Nucleus accumbens (tissue), 56 donors: ENCODE results near the gene KDM4B.

ENCODE experiments used
- DNase-seq, 56 donors: peaks; one replicate each; lab custom pipeline; 2025; lab: John Stamatoyannopoulos, UW

KDM4B gene

DNA sequence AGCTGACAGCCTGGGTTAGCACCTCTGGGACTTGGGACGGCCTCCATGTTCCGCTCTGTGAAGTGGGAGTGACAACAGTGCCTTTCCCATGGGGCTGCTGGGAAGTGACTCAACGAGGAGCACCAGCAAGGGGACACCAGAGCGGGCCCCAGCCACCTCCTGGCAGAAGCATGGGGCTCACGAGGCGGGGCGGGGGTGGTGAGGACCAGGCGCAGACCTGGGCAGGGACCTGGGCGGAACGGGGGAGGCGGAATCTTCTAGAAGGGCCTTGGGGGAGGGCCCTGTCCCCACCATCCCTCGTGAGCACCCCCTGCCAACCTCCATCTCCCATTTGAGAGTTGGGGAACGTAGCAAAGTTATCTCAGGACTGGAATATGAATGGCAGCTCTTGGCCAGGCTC lies 37.9 kb downstream of the KDM4B start:
- no peak for DNase-seq

- DNase-seq = no peak
Observed at GRCh38 chr19:5011476-5012238, 42.7 kb downstream of the KDM4B start.

DNA sequence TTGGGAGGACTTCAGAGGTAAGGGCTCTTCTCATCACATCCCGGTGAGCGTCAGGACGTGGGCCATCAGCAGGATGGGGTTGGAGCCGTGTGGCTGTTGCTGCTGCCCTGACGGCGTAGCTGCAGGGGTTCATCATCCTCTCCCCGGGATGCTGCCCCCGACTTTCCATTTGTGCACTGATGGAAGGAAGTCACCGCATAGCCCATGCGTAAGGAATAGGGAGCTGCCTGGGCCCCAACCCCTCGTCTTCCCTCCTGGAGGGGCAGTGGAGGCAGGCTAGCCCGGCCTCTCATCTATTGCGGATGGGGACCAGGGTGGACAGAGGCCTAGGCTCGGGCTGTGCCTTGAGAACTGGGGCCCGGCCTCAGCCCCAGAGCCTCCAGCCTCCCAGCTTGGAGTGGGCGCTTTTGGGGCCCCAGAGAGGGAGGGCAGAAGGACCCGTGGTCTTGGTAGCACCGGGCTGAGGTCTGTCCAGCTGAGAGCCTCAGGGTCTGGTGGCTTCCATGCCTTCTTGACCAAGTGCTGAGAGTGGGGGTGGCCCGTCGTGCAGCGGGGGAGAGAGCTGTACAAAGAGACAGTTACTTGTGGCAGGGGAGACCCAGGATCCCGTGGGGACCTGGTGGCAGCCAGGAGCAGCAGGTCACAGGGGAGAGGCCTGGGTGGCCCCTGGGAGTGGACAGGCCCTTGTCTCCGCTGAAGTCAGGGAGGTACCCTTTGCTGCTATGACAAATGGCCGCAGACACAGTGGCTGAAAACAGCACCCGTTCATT lies 44.0 kb downstream of the KDM4B start:
- DNase-seq = no peak

DNA sequence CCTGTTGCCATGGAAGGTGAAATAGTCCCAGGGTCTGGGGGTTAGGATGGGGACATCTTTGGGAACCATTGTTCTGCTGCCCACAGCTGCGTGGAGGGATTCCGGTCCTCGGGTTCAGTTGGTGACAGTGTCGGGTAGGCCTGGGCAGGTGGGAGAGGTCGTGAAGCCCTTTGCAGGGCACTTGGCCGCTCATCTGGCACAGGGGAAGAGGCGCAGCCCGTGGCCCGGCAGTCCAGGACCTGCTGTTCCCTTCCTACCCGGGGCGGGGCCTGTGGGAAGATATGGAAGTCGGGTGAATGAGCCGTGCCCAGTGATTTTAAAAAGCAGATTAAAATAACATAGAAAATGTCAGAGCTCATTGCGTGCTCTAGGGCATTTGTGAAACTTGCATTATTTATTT lies 44.8 kb downstream of the KDM4B start:
- no peak for DNase-seq

- DNase-seq = no peak
Observed at GRCh38 chr19:5014941-5015340, 46.0 kb downstream of the KDM4B start.

DNA sequence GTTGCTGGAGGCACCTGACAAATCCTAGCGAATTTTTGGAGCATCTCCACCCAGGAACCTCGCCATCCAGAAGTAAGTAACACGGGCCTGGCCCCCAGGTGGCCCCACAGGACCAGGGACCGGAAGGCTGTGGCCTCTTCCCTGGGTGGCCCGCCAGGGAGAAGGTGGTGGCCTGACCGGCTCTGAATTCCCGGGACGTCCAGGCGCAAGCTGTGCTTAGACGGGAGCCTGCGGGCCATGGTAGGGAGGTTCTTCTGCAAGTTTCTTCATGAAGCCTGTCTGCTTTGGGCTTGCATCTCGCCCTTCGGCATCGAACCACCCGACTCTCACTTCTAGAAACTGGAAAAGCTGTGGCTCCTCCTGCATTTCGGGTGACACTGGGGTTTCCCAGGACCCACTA lies 47.4 kb downstream of the KDM4B start:
- no peak for DNase-seq

DNA sequence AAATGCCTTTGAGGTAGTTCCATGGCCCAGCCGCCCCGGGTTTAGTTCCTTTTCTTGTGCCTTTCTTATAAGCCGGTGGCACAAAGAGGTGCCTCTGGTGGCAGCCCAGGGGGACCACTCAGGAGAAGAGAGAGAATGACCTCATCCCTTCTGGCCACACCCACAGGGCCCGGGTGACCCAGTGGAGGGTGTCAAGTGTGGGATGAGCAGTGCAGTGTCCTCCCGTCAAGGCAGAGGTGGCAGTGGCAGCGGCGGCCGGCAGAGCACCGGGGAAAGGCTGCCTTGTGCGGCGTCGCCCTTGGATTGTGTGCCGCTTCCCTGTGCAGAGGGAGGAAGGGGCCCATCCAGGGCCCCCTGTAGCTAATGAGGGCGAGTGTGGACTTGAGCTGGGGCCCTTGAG lies 47.9 kb downstream of the KDM4B start:
- no peak for DNase-seq

GRCh38 chr19:5017235-5017634 lies 48.3 kb downstream of the KDM4B start:
- DNase-seq = no peak

DNA sequence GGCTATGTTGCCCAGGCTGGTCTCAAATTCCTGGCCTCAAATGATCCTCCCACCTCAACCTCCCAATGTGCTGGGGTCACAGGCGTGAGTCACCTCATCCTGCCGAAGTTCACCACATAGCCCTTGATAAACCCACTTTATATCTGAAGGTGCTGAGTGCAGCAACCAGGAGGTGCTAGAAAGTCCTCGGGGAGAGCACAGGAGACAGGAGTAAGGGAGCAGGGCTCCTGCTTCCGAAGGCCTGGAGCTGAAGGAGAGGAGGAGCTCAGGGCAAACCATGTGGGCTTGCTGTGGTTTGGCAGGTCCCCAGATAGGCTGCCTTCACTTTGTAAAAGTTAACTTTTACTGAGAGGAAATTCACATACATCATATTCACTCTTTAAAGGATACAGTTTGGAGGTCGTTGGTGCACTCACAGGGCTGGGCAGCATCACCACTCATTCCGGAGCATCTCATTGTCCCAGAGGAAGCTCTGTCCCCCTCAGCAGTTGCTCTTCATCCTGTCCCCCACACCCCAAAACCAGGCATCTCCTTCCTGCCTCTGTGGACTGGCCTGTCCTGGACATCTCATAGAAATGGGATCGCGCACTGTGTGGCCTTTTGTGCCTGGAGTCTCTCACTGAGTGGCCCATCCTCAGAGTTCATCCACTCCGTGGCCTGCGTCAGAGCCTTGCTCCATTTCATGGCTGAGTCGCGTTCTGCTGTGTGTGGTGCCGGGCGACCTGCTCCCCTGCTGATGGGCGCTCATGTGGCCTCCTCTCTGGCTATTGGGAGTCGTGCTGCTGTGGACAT lies 49.5 kb downstream of the KDM4B start:
- no peak for DNase-seq

DNA sequence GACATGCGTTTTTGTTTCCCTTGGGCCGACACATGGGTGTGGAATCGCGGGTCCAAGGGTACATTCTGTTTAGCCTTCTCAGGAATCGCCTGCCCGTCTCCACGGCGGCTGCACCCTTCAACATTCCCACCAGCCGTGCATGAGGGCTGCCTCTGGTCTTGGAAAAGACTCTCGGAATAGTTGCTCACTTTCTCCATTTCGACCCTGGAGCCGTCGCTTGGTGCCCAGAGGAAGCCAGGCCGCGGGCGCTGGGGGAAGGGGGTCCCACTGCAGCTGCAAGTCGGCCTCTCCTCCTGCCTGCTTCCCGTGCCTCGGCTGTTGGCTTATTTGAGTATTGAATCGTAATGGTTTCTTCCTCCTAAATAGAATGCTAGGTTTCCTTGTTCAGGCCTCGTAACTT lies 51.5 kb downstream of the KDM4B start:
- DNase-seq = no peak

- no peak for DNase-seq
Observed at GRCh38 chr19:5021046-5021445, 52.1 kb downstream of the KDM4B start.

GRCh38 chr19:5022066-5022860 lies 53.4 kb downstream of the KDM4B start:
- DNase-seq = no peak

DNA sequence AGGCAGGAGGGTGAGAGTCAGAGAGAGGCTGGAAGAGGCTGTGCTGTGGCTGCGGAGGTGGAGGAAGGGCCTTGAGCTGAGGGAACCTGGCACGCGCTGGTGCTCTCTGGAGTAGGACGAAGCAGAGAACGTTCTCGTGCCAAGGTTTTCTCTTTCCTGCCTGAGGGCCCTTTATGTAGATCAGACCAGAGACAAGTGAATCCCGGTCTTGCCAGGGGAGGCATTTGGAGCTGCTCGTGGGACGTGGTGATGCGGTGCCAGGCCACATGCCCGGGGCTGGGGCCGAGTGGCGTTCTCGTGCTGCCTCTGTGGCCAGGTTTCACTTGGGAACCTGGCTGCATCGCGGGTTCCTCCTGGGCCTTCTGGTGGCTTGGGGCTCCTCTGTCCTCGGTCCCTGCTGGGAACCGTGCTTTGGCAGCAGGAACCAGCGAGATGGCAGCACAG lies 54.2 kb downstream of the KDM4B start:
- peak in 18 of 56 donors; percentile 12 to 57 (median 30) for DNase-seq

DNA sequence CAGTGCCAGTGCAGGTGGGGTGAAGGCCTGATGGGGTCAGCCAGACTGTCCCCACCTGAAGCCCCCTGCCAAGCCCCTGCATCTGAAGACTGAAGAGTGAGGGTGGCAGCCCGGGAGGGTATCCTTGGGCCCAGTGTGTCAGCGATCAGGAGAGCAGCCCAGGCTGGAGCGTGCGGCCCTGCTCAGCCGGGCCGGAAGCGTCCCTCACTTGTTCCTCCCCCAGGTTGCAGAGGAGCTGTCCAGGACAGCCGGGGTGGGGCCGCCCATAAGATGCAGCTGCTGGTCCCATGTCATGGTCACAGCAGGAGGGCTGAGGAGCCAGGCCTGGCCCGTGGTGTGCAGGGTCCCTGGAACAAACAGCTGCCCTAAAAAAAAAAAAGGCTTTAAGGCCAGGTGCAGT lies 55.4 kb downstream of the KDM4B start:
- no peak for DNase-seq

DNA sequence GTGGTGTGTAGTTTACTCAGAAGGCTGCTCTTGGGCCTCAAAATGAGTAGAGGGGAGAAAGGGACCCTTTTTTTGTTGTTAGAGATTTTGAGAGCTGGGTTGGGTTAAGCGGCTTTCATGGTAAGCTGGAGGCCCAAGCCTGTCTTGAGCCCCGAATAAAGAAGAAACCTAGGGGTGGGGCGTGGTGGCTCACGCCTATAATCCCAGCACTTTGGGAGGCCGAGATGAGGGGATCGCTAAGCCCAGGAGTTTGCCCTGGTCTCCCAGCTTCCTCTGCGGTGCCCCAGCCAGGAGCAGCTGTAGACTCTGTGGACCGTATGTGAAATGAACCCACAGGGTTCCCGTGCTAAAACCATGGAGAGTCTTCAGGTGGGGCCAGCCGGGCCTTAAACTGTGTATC lies 56.1 kb downstream of the KDM4B start:
- no peak for DNase-seq

DNA sequence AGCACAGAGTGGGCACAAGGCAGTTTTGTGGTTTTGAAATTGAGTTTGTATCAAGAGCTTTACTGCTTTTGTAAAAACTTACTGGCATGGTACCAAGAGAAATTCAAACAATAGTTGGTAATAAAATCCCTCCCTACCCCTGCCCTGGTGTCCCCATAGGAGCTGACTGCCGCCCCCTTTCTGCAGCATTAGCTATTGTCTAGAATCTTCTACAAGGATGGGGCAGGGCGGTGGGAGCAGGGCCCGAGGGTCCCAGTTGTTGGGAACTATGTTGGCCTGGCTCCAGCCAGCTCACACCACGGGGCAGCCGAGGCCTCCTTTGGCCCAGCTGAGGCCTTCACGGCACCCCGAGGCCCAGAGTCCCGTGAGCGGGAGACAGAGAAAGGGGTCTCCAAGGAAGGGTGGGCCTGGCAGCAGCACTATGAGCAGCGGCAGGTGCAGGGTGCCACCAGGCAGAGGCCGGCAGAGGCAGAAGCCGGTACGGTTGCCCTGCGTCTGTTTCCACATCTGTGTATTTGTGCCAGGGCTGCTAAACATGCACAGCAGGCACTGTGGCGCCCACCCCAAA lies 57.9 kb downstream of the KDM4B start:
- no peak for DNase-seq

DNA sequence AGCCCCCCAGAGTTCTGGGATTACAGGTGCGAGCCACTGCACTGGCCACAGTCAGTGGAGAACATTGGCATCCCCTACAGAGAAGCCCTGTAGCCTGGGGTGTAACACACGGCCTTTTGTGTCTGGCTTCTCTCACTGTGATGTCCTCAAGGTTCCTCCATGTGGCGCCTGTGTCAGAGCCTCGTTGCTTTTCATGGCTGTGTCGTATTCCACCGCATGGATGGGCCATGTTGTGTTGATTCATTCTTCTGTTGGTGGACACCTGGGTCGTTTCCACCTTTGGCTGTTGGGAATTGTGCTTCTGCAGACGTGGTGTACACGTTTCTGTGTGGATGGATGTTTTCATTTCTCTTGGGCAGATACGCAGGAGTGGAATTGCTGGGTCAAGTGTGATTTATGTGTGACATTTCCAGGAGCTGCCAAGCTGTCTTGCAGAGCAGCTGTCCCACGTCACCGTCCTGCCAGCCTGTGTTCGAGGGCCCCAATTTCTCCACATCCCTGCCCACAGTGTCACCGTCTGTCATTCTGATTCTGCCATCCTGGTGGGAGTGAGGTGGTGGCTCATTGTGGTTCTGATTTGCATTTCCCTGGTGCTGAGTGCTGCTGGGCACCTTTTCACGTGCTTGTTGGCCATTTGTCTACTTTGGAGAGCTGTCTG lies 59.4 kb downstream of the KDM4B start:
- no peak for DNase-seq

DNA sequence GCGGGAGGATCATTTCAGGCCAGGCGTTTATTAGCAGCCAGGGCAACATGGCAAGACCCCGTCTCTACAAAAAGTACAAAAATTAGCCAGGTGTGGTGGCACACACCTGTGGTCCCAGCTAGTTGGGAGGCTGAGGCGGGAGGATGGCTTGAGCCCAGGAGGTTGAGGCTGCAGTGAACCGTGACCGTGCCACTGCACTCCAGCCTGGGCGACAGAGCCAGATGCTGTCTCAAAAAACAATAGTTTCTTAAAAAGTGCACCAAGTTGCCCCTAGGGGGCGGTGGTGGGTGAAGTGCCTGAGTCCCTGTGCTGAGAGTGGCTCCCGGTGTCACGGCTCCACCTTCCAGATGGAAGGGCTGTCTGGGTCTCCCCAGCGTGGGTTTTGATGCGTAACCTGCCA lies 60.7 kb downstream of the KDM4B start:
- peak in 15 of 56 donors; percentile 4 to 55 (median 20) for DNase-seq

DNA sequence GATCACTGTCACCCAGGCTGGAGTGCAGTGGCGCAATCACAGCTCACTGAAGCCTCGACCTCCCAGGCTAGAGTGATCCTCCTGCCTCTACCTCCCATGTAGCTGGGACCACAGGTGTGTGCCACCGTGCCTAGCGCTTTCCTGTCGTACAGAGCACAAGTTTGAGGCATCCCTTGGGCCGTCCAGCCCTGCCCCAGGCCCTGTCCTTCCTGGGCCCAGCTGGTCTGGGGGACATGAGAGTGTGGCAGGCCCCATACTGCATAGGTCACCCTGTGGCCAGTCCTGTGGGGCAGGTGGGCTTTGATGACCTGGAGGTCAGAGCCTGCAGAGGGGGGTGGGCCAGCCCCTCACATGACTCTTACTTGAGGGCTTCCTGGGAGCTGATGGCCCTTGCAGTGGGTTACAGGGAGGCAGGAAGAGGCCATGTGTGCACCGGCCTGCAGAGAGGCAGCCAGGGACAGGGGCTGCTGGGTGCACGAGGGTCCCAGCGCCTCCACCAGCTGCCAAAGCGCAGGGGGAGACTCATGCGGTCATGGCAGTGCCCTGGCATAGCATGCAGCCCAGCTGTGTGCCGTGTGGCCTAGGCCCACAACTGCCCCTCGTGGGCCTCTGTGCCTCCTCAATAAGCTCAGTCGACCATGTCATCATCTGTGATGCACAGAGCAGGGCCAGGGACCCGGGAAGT lies 61.4 kb downstream of the KDM4B start:
- no peak for DNase-seq
